Stomach (tissue), 9 donors: ENCODE measurements around the gene CDH16. TPM values are rescaled to one million over a fixed set of nuclear protein-coding genes. Genes with fewer than 3 reads are reported as not detected.
A peak's percentile ranks its signal among the peaks of the same experiment; 100 is the strongest.
"Not testable (repeated sequence)": the region's sequence is repeated elsewhere in the genome, so short reads cannot be mapped to it uniquely, and the experiment has no call there.

Experiments
- DNase-seq, 2 donors: peaks; one replicate each; pipeline versions ENCODE4 v3.0.0 to v3.0.0-alpha.2; 2013 to 2019
- H3K27ac ChIP-seq, 5 donors: fragments of 200-600 bp in 4 of 5; sonication (generic) in 4 of 5; one replicate each; pipeline ENCODE4 v1.5.1; 2013 to 2019; ENCODE audit warnings: mild to moderate bottlenecking in 1 of 5, moderate library complexity in 1 of 5
- H3K27me3 ChIP-seq, 3 donors: fragments of 200-600 bp; sonication (generic); one replicate each; pipeline ENCODE4 v1.5.1; 2017 to 2019; ENCODE audit warnings: mixed run types in 1 of 3
- H3K36me3 ChIP-seq, 4 donors: fragments of 200-600 bp; sonication (generic); 1 replicate in 3 of 4; 2 replicates in 1 of 4; pipeline ENCODE4 v1.5.1; 2016 to 2019
- H3K4me1 ChIP-seq, 4 donors: fragments of 200-600 bp; sonication (generic); one replicate each; pipeline ENCODE4 v1.5.1; 2016 to 2019
- H3K4me3 ChIP-seq, 4 donors: fragments of 200-600 bp; sonication (generic) in 3 of 4; one replicate each; pipeline ENCODE4 v1.5.1; 2016 to 2019; ENCODE audit warnings: mild to moderate bottlenecking in 1 of 4
- H3K9me3 ChIP-seq, 4 donors: fragments of 200-600 bp; sonication (generic); one replicate each; pipeline ENCODE4 v1.5.1; 2016 to 2019
- EP300 ChIP-seq: sonication (generic); formaldehyde crosslinking; IDR thresholded peaks from one replicate; pipeline ENCODE4 v1.6.1; 2017; ENCODE audit warnings: antibody characterized with exemption
- POLR2A ChIP-seq, 4 donors: fragments of 450-650 bp; IDR thresholded peaks; one replicate each; pipeline ENCODE4 v1.6.1; 2016; ENCODE audit warnings: antibody characterized with exemption in 4 of 4, control low read depth in 2 of 4, mild to moderate bottlenecking in 1 of 4, moderate library complexity in 1 of 4
- POLR2AphosphoS5 ChIP-seq, 3 donors: sonication (generic); formaldehyde crosslinking; IDR thresholded peaks; one replicate each; pipeline ENCODE4 v1.6.1; 2016; ENCODE audit warnings: antibody characterized with exemption in 3 of 3
- WGBS, 5 donors: extraction: QIAGEN DNeasy Blood & Tissue Kit in 3 of 5; methylation state at CpG; one replicate each; pipeline versions ENCODE4 v1.1.5 to v1.1.7; 2013 to 2018; 5-methylcytosine and 5-hydroxymethylcytosine counted together
- intact Hi-C: fragments of 100-400 bp; cut with DNase I; formaldehyde crosslinking; loops from one replicate; pipeline ENCODE4 v1.15.1; 2023; ENCODE audit warnings: low total_unique reads
- polyA plus RNA-seq, 3 donors: library from polyadenylated mRNA; stranded (reverse); fragments of 200-250 nt; gene quantifications; one replicate each; pipeline ENCODE4 v1.2.3, GENCODE V29; 2013
- total RNA-seq, 5 donors: library from RNA; depleted of rRNA; stranded (reverse); fragments of >200 nt; gene quantifications; one replicate each; pipeline versions ENCODE4 v1.1.0 to v1.2.3, GENCODE V29; 2014 to 2016
- TF ChIP-seq, protein P1 (sequence below), 7 experiments: fragments of 450-650 bp in 4 of 7; fragments of 200-600 bp in 3 of 7; sonication (generic) in 3 of 7; IDR thresholded peaks; one replicate each; pipeline ENCODE4 v1.5.1; 2016 to 2019; ENCODE audit warnings: antibody characterized with exemption in 7 of 7, control low read depth in 2 of 7, mild to moderate bottlenecking in 1 of 7
- donor health status: healthy with polysubstance abuse.
- donor health status: Bipolar disorder and iron deficiency.
- donor health status: healthy.

Gene CDH16
- total and polyA plus RNA-seq, 8 donors: 0.14 to 2.3 (median 1.1) TPM; not detected in 5

DNA sequence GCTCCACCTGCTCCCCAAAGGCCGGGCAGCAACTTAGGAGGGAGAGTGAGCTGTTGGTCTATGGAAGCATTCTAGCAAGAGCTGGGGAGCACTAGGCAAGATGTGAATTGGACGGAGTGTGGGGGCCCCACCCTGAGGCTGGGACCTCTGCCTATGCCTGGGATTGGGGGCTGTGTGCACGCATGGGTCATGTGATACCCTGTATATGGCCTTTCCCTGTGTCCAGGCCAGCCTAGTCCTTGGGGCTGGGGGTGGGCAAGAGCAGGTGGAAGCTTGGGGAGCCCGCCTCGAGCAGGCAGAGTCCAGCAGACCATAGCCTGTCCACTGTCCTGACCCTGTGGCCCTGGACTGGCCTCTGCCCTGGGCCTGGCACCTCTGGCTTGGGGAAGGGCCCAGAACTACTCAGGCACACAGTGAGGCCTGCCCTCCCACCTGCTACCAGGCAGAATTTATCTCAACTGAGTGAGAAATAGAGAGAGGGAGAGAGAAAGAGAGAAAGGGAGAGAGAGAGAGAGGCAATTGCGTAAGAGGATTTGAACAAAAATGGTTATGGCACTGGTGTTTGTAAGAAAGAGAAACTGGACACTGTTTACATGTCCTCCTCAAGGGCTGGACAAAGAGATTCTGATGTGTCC, 19.3 kb downstream of the CDH16 start:
- H3K27me3 ChIP-seq: no peaks in the 10 kb centered on the region
- 66 to 89% (median 85%) methylated on average over 4 to 6 of the region's 6 CpGs for WGBS, 5 donors
- intact Hi-C loops: no loop called here
- H3K27ac ChIP-seq: peak overlapping the region; percentile 59 to 88 (median 85)
- peaks cover 37 to 85% (median 63%) of the 10 kb centered on the region in 4 donors for H3K4me1 ChIP-seq
- DNase-seq: no peak
- no peak overlapping the region for H3K4me3 ChIP-seq
- H3K9me3 ChIP-seq: no peaks in the 10 kb centered on the region
- TF ChIP-seq POLR2AphosphoS5 (IDR thresholded peaks at IDR 0.05): peak in 1 of 3 donors; percentile 40
- TF ChIP-seq, protein P1, sequence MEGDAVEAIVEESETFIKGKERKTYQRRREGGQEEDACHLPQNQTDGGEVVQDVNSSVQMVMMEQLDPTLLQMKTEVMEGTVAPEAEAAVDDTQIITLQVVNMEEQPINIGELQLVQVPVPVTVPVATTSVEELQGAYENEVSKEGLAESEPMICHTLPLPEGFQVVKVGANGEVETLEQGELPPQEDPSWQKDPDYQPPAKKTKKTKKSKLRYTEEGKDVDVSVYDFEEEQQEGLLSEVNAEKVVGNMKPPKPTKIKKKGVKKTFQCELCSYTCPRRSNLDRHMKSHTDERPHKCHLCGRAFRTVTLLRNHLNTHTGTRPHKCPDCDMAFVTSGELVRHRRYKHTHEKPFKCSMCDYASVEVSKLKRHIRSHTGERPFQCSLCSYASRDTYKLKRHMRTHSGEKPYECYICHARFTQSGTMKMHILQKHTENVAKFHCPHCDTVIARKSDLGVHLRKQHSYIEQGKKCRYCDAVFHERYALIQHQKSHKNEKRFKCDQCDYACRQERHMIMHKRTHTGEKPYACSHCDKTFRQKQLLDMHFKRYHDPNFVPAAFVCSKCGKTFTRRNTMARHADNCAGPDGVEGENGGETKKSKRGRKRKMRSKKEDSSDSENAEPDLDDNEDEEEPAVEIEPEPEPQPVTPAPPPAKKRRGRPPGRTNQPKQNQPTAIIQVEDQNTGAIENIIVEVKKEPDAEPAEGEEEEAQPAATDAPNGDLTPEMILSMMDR (IDR thresholded peaks at IDR 0.05): no peak
- H3K36me3 ChIP-seq: no peaks in the 10 kb centered on the region

DNA sequence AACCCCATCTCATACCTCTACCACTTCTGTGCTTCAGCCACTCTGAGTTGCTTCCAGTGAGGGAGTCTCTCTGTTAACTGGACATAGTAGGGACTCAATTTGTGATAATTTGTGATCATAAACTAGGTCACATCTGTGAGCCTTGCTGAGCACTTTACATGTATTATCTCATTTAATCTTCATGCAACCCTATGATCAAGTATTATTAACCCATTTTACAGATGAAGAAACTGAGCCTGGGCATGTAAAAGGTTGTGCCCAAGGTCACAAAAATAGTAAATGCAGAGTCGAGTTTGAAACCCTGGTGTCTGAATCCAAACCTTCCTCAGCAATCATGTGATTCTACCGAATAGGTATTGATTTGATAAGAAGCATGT, 19.8 kb downstream of the CDH16 start:
- Histone ChIP-seq H3K36me3 (no peaks in the 10 kb centered on the region), H3K27ac (peak overlapping the region in 4 of 5 donors; percentile 80 to 88 (median 86)), H3K27me3 (no peaks in the 10 kb centered on the region), H3K4me3 (no peak overlapping the region), H3K4me1 (peaks cover 32 to 80% (median 58%) of the 10 kb centered on the region in 4 donors), H3K9me3 (no peaks in the 10 kb centered on the region)
- DNase-seq: no peak
- WGBS, 5 donors: 51 to 62% (median 56%) methylated on average over 2 of the region's 2 CpGs
- intact Hi-C loops: no loop called here
- TF ChIP-seq POLR2AphosphoS5 (IDR thresholded peaks at IDR 0.05) (no peak), EP300 (no peak), POLR2A (IDR thresholded peaks at IDR 0.05) (no peak)
- TF ChIP-seq, protein P1 (IDR thresholded peaks at IDR 0.05): no peak

DNA sequence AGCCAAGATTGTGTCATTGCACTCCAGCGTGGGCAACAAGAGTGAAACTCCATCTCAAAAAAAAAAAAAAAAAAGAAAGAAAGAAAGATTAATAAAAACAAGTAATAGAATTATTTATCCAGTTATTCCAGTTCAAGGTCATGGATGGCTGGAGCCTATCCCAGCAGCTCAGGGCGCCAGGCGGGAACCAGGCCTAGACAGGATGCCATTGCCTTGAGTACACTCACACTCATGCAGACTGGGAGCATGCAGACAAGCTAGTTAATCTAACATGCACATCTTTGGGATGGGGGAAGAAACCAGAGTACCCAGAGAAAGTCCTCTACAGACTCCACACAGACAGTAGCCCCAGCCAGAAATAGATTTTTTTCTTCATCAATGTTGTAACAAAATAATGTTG, 20.5 kb downstream of the CDH16 start:
- 49 to 64% (median 58%) methylated on average over 3 of the region's 3 CpGs for WGBS, 5 donors
- H3K27ac ChIP-seq: peak overlapping the region in 4 of 5 donors; percentile 80 to 88 (median 86)
- H3K4me1 ChIP-seq: peaks cover 29 to 73% (median 51%) of the 10 kb centered on the region in 4 donors
- H3K36me3 ChIP-seq: no peaks in the 10 kb centered on the region
- TF ChIP-seq POLR2AphosphoS5 (IDR thresholded peaks at IDR 0.05) (peak in 1 of 3 donors; percentile 8), EP300 (no peak)
- intact Hi-C loops: no loop called here
- H3K27me3 ChIP-seq: no peaks in the 10 kb centered on the region
- H3K4me3 ChIP-seq: no peak overlapping the region
- H3K9me3 ChIP-seq: no peaks in the 10 kb centered on the region
- peak in 1 of 2 donors; percentile 46 for DNase-seq

DNA sequence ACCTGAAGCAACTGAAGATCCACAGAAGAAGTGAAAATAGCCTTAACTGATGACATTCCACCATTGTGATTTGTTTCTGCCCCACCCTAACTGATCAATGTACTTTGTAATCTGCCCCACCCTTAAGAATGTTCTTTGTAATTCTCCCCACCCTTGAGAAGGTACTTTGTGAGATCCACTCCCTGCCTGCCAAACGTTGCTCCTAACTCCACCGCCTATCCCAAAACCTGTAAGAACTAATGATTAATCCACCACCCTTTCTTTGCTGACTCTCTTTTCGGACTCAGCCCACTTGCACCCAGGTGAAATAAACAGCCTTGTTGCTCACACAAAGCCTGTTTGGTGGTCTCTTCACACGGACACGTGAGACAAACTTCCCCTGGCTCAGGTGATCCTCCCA, 22.0 kb downstream of the CDH16 start:
- H3K9me3 ChIP-seq, H3K27me3 ChIP-seq, H3K27ac ChIP-seq, intact Hi-C loops, H3K36me3 ChIP-seq, H3K4me3 ChIP-seq, DNase-seq: not testable (repeated sequence)
- H3K4me1 ChIP-seq: peaks cover 26 to 60% (median 44%) of the 10 kb centered on the region in 4 donors
- WGBS, 5 donors: 54 to 73% (median 67%) methylated on average over 5 of the region's 5 CpGs

DNA sequence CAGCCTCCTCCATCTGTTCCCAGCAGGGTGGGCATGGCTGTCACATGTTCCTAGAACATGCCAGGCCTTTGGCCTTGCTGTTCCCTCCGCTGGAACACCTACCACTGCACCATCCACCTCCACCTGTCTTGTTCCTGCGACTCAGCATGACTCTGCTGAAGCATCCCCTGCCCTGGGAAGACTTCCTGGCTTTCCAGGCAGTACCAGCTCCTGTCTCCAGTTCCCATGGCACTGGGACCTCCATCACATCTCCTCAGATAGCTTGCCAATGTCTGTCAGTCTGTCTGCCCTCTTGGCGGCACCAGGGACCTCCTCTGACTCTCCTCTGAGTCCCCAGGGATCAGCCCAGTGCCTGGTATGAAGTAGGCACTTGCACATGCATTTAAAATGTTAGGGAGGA, 22.7 kb downstream of the CDH16 start:
- no peak for DNase-seq
- Histone ChIP-seq H3K4me1 (peaks cover 19 to 53% (median 37%) of the 10 kb centered on the region in 4 donors), H3K36me3 (peaks cover 0 to 11% (median 0%) of the 10 kb centered on the region in 4 donors), H3K9me3 (no peaks in the 10 kb centered on the region), H3K27me3 (no peaks in the 10 kb centered on the region), H3K4me3 (no peak overlapping the region), H3K27ac (no peak overlapping the region)
- intact Hi-C loops: no loop called here
- TF ChIP-seq POLR2AphosphoS5 (IDR thresholded peaks at IDR 0.05) (no peak), EP300 (no peak), POLR2A (IDR thresholded peaks at IDR 0.05) (no peak)
- TF ChIP-seq, protein P1 (IDR thresholded peaks at IDR 0.05): no peak
- WGBS, 5 donors: 93 to 99% (median 97%) methylated on average over 3 of the region's 3 CpGs
